ENCODE results near the gene SFXN5.

The SFXN5 gene

DNA sequence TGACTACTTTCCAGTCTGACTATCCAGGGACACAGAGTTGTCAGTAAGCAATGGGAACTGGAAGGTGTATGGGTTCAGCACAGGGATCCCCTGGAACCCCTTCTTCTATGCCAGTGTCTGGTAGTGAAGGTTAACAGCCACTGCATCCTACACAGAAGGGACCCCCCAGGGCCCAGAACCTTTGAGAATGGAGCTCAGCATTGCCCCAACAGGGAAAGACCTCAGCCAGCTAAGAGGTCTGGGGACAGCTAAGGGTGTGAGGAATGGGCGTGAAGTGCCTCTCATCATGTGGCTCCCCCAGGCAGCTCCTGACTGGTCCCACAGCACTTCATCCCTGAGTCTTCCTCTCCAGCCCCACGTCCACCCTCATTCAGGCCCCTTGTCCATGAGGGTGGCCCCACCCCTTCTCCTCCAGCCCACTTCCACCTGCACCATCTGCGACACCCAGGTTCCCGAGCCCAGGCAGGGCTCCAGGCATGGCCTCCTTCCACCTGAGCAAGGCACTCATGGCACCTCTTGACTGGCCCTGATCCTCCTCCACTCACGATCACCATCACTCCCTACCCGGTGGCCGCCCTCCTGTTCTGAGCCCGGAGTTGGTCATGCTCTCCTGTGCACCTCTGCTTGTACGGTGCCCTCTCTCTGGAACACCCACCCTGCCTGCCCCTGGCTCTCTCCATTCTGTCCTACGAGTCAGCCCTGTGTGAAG is 77.1 kb downstream of the SFXN5 start:
- DNase-seq (ENCODE audit: low read depth): no peak

DNA sequence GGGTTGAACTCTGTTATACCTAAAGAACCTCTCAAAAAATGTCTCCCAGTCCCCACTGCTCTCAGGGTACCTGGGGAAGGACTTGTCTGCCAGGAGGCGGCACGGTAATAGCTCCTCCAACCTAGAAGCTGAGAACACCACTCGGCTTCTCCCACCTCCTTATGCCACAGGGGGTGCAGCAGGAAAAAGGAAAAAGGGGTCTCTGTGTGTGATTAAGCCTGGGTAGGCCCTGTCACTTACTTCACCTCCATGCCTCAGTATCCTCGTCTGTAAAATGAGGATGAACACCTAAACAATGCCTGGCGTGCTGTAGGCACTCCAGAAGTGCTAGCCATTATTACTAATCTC is 77.6 kb downstream of the SFXN5 start:
- no peak for DNase-seq (ENCODE audit: low read depth)

DNA sequence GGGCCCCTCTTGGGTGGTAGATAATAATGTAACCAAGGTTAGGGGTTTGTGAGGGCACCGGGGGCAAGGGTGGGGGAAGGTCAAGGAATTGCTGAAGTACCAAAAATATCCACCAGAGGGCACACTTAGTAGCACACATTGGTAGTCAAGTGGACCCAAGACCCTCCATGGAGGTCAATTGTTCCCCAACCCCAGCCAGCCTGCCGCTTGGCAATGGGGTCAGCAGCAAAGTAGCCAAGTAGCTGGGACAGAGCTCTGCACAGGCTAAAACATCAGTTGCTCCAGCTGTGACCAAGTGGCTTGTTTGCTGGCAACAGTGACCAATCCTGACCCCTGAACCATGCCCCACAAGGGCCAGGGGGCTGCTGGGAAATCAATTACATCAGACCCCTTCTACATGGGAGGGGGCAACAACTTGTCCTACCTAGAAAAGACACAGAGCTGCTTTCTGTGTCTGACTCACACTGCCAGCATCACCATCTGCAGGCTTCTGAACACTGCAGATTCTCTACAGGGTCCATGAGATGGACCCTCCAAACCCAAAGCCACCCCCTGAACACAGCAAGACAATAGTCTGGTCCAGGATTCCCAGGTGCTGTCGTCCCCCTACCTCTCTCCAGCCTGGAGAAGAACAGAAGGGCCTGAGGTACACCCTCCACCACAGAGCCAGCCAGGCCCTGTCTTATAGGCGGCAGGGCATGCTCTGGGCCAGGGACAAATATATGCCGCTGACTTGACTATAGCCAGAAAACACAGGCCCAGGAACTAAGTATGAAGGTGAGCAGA is 78.2 kb downstream of the SFXN5 start:
- peak; percentile 23 for DNase-seq (ENCODE audit: low read depth)

DNA sequence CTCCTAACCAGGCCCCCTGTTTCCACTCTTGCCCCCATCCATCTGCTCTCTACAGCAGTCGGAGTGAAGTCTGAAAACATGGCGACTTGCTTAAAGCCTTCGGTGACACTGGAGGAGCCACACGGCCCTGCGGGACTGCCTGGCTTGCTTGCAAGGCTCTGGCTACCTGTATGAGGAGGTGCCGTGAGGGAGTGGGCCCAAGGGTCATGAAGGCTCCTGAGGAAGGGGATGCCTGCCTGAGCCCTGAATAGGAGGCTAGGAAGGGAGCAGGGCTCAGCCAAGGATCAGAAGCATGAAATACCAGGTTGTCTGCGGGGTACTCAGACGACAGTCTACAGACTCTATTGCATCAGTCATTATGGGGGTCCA is 78.8 kb downstream of the SFXN5 start:
- no peak for DNase-seq (ENCODE audit: low read depth)

DNA sequence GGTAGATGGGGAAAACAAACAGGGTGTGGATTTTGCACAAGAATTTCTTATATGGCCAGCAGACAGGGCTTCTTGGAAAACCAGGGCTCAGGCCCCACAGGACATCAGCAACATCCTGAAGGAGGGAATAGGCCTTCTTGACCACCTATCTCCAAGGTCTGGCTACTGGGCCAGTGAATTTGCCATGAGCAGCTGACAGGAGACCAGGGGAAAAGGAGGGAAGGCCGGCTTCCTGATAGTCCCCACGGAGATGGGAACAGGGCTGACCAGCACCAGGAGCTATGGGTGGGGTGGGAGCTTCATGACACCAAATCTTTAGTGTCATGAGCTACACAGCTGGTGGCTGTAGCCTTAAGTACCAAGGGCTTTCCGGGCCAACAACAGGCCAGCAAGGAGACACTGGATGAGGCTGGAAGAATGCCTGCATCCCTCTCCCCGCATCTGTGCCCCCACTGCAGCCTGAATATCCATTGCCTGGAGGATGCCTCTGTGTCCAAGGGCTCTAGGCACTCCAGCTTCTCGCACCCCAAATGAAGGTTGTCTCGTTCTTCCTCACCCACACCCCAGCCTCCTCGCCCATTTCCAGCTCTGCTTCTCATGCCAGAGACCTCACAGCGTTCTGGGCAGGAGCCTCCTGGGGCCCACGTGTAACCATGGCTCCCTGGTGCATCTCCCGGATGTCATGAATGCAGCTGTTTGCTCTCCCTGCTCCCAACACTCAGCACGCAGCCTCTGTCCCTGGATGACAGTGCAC is 79.4 kb downstream of the SFXN5 start:
- no peak for DNase-seq (ENCODE audit: low read depth)

DNA sequence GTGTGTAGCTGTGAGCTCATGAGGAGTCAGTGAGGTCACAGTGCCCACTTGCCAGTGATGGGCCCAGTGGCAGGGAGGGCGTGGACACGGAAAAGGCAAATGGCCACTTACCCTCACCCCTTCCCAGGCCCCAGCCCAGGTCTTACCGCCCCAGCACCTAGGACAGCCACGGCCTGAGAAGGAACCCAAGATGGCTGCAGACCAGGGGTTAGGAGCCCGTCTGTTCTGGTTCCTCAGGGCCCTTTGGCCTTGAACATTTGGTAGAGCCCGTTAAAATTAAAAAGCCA is 80.1 kb downstream of the SFXN5 start:
- no peak for DNase-seq (ENCODE audit: low read depth)

DNA sequence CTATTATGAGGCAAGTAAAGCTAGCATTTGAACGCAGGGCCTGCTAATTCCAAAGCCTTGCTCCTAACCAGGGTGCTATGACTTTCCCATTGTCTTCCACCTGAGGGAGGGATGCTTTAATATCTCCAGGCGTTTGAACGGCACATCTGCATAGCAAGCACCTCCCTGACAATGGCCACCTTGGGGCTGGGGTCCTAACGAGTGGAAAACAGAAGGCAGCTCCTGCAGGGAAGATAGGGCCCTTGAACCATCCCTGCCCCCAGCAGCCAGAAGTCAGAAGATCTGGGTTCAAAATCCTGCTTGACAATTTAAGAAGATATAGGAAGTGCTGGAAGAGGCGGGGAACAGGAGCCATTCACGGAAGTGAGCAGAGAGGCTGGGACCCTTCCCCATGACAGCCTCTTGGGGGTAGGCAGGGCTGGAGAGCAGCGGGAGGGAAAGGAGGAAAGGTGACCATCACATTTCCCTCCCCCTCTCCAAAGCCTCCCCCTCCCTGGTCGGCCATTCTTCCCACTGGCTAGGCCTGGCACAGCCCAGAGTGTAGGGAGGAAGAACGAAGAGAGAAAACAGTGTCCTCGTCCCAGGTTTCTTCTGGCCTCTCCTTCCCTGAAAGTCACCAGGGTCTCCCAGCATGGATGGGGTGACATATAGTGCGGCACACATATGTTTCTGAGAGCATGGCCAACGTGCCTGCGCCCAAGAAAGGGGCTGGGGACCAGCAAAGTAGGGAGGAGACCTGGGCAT is 80.6 kb downstream of the SFXN5 start:
- no peak for DNase-seq (ENCODE audit: low read depth)

DNA sequence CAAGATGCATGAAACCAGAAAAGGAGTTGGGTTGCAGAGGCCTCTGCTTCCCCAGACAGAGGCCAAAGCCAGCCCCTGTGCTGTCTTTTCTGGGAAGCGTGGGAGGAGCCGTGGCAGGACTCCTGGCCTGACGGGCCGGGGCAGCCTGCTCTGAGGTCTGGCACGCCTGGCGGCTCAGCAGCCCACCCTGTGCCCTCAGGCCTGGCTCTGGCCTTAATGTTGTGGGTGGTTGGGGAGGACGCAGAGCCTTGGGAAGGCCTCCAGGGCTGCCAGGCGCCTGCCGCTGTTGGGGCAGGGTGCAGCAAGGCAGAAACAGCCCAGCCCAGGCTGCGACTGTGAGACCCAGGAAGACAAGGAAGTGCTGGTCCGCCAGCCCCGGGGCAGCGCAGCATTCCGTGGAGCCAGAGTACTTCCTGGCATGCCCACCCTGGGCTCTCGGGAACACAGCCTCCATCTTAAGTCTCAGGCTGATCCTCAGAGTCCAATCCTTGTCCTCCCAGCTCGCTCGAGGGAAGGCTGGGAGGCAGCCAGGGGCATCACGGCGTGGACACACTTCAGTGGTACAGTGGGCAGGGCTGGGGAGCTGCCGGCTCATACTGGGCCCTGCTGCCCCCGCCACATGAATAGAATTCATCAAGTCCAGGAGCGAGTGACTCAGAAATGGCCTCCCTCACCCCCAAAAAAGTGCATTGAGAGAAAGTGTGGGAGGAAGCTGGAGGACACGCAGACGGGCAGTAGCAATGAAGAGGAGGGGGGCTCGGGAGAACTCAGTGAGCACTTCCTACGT is 81.5 kb downstream of the SFXN5 start:
- no peak for DNase-seq (ENCODE audit: low read depth)

DNA sequence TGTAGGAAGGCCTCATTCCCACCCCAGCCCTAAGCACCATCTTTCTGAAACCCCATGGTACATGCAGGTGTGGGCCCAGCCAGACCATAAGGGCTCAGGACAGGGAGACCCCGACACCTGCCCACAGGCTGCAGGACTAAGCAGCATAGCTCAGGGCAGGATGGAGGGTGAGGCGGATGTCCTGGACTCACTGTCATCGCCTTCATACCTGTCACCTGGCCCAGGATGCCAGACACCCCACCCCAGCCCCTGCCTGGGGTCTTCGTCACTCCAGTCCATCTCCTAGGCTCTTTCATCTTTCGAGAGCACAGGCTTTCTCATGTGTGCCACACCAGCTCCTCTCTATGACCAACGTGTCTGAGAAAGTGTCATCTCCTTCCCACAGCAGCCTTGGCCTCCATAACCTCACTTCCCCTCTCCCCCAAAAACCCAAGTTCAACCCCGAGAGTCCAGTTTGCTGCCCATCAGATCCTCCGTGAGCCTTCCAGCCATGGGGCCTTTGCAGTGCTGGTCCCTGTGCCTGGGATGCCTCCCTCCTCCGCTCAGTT is 82.7 kb downstream of the SFXN5 start:
- no peak for DNase-seq (ENCODE audit: low read depth)

DNA sequence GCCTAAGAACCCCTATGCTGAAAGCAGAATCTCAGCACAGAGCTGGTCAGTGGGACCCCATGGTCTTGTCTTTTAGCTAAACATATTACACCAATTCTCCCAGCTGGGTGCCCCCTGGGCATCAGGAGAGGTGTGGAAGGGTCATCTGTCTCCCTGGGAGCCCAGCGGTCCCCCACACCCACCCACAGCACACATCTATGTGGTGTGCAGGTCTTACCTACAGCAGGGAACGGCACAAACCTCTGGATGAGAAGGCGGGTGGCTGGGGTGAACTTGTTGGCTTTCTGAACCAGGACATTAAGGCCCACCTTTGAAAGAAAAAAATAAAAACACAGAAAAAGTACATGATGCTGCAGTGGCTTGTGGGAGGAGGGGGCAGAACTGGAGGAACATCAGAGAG is 83.5 kb downstream of the SFXN5 start:
- DNase-seq (ENCODE audit: low read depth): no peak

DNA sequence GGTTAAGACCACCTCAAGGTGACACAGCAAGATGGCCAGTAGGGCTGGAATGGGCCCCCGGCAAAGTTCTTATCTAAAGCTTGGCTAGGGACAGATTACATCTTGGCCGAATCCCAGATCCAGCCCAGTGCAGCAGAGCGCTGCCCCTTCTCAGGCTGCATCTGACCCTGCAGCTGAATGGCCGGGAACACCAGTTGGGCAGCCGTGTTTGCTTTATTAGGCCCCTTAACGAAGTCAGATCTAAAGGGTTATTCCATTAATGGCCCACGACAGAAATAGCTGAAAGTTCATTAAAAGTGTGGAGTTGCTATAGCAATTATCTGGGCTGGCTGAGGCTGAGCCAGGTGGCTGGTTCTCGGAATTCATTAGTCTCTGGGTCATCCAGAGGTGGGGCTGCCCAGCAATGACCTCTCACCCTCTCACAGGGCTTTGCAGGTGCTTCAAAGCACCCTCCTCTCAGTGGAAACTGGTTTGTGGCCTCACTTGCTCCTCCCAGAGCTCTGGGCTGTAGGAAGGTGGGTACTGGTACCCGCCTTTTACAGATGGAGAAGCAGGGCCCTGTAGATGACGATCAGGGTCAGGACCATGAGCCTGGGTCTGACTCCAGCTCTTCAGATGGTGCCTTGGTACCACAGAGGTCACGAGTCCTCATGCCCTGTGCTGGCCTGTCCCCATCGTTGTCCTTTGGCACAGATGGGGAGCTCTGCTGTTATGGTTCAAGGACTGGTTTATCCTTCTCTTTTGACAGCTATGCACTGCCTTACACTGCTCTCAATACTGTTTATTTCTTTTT is 85.4 kb downstream of the SFXN5 start:
- DNase-seq (ENCODE audit: low read depth): no peak

DNA sequence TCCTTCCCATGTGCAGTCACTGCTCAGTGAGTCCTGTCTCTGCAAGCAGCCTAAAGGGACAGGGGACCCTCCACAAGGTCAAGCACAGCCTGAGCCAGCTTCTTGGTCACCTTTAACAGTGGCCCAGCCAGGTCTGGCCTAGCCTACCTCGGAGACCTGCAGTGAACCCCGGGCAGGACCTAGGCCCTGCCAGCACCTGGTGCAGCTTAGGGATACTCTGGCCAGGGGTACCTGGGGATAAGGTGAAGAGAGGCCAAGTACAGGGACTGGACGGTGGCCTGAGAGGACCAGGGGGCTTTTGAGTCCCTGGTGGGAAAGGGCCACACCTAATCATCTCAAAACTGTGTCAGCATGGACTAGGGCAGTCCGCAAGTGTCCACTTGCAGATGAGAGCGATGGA is 86.4 kb downstream of the SFXN5 start:
- no peak for DNase-seq (ENCODE audit: low read depth)

DNA sequence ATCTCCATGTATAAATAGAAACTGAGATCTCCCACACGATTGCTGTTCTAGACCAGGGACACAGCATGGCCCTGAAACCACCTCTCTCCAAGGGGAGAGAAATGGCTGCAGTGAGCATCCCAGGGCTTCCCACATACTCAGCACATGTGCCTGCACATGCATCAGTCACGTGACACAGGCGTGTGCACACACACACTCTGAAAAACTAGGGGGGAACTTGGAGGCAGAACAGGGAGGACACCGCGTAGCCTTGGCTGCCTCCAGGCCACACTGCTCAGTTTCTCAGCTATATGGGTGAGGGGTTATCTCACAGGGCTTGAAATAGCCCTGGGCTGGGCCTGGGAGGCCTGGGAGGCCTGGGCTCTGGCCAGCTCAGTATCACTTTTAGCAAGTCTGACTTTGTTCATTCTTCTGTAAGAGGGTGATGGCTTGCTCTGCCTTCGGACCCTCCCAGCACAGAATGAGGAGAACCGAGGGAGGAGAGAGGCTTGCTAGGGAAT is 87.3 kb downstream of the SFXN5 start:
- DNase-seq (ENCODE audit: low read depth): no peak

DNA sequence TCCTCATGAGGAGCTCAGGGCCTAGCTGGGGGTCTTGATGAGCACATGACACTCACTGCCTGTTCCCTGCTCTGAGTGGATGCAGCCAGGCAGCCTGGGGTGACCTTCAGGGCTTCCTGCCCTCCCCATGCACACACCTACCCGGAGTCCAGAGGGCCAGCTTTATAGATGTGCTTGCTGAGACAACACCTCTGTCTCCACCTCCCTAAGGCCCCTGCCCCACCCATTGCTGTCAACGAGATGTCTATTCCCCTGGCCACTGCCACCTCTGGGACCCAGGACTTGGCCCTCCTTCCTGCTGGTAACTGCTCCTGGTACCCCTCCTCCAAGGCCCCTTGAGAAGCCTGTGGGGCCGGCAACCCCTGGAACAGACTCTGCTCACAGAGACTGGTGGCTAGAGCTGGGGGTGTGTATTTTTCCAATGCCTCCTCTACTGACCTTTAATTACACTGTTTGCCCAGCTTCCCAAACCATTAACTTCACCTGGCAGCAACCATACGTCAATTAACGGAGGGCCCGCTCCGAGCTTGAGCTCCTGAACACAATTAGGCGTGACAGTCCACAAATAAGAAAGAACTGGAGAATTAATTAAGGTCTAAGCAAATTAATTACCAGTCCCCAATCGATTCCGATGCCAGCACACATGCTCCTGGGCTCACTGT is 87.9 kb downstream of the SFXN5 start:
- no peak for DNase-seq (ENCODE audit: low read depth)

DNA sequence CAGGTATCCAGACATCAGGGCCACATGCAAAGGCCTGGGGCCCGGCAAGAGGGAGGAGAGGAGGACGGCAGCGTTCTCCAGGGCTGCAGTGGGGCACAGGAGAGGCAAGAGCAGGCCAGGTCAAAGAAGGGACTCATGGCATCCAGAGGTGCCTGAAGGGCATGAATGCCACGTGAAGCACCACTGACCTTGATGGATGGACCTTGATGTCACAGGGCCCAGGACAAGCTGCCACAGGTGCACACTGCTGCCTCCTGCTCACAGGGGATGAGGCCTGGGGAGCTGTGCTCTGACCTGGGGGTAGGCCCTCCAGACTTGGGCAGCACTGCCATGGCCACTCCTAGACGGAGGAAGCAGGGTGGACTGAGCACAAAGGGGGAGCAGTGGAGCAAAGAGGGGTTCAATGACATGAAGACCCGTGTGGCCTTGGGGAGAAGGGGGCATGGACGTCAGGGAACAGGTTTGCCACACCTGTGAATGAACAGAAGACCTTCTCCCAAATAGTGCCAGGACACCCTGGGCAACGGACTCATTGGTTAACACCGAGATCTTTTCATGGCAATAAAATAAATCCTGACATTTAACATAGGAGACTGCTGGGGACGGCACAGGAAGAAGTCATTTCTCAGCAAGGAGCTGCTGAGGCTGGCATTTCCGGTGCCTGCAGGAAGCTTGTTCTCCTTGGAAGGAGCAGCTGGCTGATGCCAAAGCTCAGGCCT is 88.6 kb downstream of the SFXN5 start:
- DNase-seq (ENCODE audit: low read depth): no peak

DNA sequence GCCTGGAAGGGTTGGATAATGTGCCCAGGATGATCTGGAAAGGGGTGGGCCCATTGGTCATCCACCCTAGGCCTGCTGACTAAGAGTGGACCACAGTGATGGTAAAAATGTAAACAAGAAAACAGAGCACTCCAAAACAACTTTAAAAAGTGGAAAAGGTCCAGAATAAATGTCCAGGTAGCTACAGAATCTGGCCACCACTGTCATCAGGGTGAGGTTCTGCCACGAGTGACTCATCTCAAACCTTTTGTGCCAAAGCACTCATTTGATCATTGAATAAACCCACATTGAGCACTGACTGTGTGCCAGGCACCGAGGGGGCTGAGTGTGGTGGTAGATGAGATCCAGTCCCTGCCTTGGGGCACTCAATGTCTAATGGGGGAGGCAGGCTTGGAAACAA is 89.3 kb downstream of the SFXN5 start:
- DNase-seq (ENCODE audit: low read depth): no peak

DNA sequence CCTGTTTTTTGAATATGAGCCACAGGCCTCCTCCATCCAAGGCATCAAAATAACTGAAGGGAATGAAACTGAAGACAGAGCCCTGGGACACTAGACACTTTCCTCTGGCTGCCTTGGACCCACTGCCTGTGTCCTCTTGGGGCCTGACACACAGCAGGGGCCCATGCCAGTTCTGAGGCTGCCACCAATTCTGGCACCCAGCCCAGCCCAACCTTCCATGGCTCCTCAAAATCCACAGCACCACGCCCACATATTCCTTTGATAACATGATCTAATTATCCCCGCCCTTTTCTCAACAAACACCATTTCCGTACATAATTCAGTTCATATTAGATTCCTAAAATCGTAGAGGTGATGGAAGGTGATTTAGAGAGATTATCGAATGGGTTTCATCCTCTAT is 90.0 kb downstream of the SFXN5 start:
- DNase-seq (ENCODE audit: low read depth): no peak

DNA sequence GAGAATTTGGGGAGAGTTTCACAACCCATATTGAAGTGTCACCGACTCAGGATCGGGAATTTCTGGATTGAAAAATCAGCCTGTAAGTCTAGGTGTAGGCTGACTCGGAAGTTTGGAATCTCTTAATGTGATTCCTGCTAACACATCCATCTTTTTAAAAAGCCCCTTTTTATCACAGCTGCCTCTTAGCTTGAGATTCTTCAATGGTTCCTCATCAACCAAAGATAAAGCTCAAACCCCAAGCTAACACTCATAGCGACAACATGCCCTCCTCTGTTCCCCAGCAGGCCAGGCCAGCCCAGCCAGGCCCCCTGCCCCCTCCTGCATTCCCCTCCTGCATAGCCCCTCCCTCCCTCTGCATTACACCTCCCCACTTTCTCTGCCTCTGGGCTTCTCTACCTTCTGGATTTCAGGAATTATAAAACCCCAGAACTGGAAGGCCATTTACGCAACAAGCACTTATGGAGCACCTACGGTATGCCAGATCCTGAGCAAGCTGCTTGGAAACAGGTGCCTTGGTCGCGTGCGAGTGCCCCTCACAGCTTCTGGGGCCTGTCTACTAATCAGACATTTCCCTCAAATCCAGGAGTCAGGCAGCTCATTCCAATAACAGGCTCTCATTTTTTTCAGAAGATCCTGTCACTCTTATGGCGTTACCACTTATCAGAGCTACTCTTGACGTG is 90.8 kb downstream of the SFXN5 start:
- DNase-seq (ENCODE audit: low read depth): no peak

DNA sequence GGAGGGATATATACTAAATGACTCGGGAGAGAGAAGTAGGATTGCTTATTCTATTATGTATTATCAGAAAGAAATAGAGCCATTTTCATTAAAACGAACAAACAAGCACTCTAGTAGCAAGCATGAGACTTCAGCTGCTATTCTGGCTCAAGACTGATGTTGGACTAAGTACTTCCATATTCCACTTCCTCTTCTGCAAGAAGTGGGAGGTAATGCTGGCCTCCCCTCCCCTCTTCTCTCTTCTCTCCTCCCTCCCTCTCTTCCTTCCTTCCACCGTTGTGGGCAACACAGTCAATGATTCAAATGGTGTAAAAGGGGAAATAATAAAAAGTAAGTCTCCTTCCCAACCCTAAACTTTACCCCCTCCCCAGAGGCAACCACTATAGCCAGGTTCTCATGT is 91.6 kb downstream of the SFXN5 start:
- DNase-seq (ENCODE audit: low read depth): no peak
